Measurements from ENCODE around the gene C22orf31.

C22orf31 gene

GRCh38 chr22:29072979-29073617, 11.5 kb upstream of the C22orf31 start, which contains the start of gene KREMEN1:
Gene KREMEN1 (plus strand): TSS chr22:29073035. CDS start chr22:29073131, 96 bp downstream.
- Histone ChIP-seq H3K9ac (ENCODE audit: low read length in 5 of 5) (peak within 1 kb of the TSS in 4 of 5 donors; percentile 66 to 80 (median 72)), H3K4me3 (ENCODE audit: low read depth in 1 of 5, low read length in 5 of 5) (peak within 1 kb of the TSS; percentile 51 to 82 (median 73)), H3K9me3 (ENCODE audit: control insufficient read depth in 5 of 5, low read length in 5 of 5) (no peaks in the 10 kb centered on the region), H3K27ac (ENCODE audit: low read depth, low read length) (no peak within 1 kb of the TSS), H3K27me3 (ENCODE audit: control insufficient read depth in 5 of 5, insufficient read depth in 4 of 5, low read length in 5 of 5) (peaks cover 0 to 12% (median 4%) of the 10 kb centered on the region in 5 donors), H3K36me3 (ENCODE audit: control insufficient read depth in 5 of 5, insufficient read depth in 5 of 5, low read length in 5 of 5) (no peaks in the 10 kb centered on the region), H3K4me1 (ENCODE audit: control insufficient read depth in 5 of 5, insufficient read depth in 5 of 5, low read length in 5 of 5) (peaks cover 0 to 34% (median 30%) of the 10 kb centered on the region in 5 donors)

- Histone ChIP-seq H3K27me3 (ENCODE audit: control insufficient read depth in 5 of 5, insufficient read depth in 4 of 5, low read length in 5 of 5) (peaks cover 0 to 12% (median 4%) of the 10 kb centered on the region in 5 donors), H3K4me1 (ENCODE audit: control insufficient read depth in 5 of 5, insufficient read depth in 5 of 5, low read length in 5 of 5) (peaks cover 0 to 34% (median 30%) of the 10 kb centered on the region in 5 donors), H3K36me3 (ENCODE audit: control insufficient read depth in 5 of 5, insufficient read depth in 5 of 5, low read length in 5 of 5) (no peaks in the 10 kb centered on the region), H3K4me3 (ENCODE audit: low read depth in 1 of 5, low read length in 5 of 5) (peak overlapping the region; percentile 51 to 79 (median 73)), H3K9ac (ENCODE audit: low read length in 5 of 5) (peak overlapping the region in 1 of 5 donors; percentile 10), H3K27ac (ENCODE audit: low read depth, low read length) (no peak overlapping the region), H3K9me3 (ENCODE audit: control insufficient read depth in 5 of 5, low read length in 5 of 5) (no peaks in the 10 kb centered on the region)
Observed at GRCh38 chr22:29072193-29072978, 10.8 kb upstream of the C22orf31 start.

- Histone ChIP-seq H3K9ac (ENCODE audit: low read length in 5 of 5) (peak overlapping the region in 1 of 5 donors; percentile 32), H3K36me3 (ENCODE audit: control insufficient read depth in 5 of 5, insufficient read depth in 5 of 5, low read length in 5 of 5) (no peaks in the 10 kb centered on the region), H3K27me3 (ENCODE audit: control insufficient read depth in 5 of 5, insufficient read depth in 4 of 5, low read length in 5 of 5) (peaks cover 0 to 12% (median 4%) of the 10 kb centered on the region in 5 donors), H3K9me3 (ENCODE audit: control insufficient read depth in 5 of 5, low read length in 5 of 5) (no peaks in the 10 kb centered on the region), H3K4me3 (ENCODE audit: low read depth in 1 of 5, low read length in 5 of 5) (peak overlapping the region; percentile 47 to 79 (median 63)), H3K27ac (ENCODE audit: low read depth, low read length) (no peak overlapping the region), H3K4me1 (ENCODE audit: control insufficient read depth in 5 of 5, insufficient read depth in 5 of 5, low read length in 5 of 5) (peaks cover 0 to 34% (median 30%) of the 10 kb centered on the region in 5 donors)
Observed at GRCh38 chr22:29071261-29072045, 9.8 kb upstream of the C22orf31 start.

- Histone ChIP-seq H3K36me3 (ENCODE audit: control insufficient read depth in 5 of 5, insufficient read depth in 5 of 5, low read length in 5 of 5) (no peaks in the 10 kb centered on the region), H3K27me3 (ENCODE audit: control insufficient read depth in 5 of 5, insufficient read depth in 4 of 5, low read length in 5 of 5) (peaks cover 0 to 12% (median 4%) of the 10 kb centered on the region in 5 donors), H3K4me1 (ENCODE audit: control insufficient read depth in 5 of 5, insufficient read depth in 5 of 5, low read length in 5 of 5) (peaks cover 0 to 34% (median 30%) of the 10 kb centered on the region in 5 donors), H3K9ac (ENCODE audit: low read length in 5 of 5) (no peak overlapping the region), H3K27ac (ENCODE audit: low read depth, low read length) (no peak overlapping the region), H3K4me3 (ENCODE audit: low read depth in 1 of 5, low read length in 5 of 5) (no peak overlapping the region), H3K9me3 (ENCODE audit: control insufficient read depth in 5 of 5, low read length in 5 of 5) (no peaks in the 10 kb centered on the region)
Observed at GRCh38 chr22:29070490-29070889, 8.9 kb upstream of the C22orf31 start.

- Histone ChIP-seq H3K9ac (ENCODE audit: low read length in 5 of 5) (no peak overlapping the region), H3K9me3 (ENCODE audit: control insufficient read depth in 5 of 5, low read length in 5 of 5) (no peaks in the 10 kb centered on the region), H3K36me3 (ENCODE audit: control insufficient read depth in 5 of 5, insufficient read depth in 5 of 5, low read length in 5 of 5) (no peaks in the 10 kb centered on the region), H3K4me1 (ENCODE audit: control insufficient read depth in 5 of 5, insufficient read depth in 5 of 5, low read length in 5 of 5) (peaks cover 0 to 32% (median 29%) of the 10 kb centered on the region in 5 donors), H3K27me3 (ENCODE audit: control insufficient read depth in 5 of 5, insufficient read depth in 4 of 5, low read length in 5 of 5) (peaks cover 0 to 12% (median 4%) of the 10 kb centered on the region in 5 donors), H3K27ac (ENCODE audit: low read depth, low read length) (no peak overlapping the region), H3K4me3 (ENCODE audit: low read depth in 1 of 5, low read length in 5 of 5) (no peak overlapping the region)
Observed at GRCh38 chr22:29069463-29069862, 7.8 kb upstream of the C22orf31 start.

GRCh38 chr22:29065468-29066190, 4.0 kb upstream of the C22orf31 start:
- no peaks in the 10 kb centered on the region for H3K9me3 ChIP-seq (ENCODE audit: control insufficient read depth in 5 of 5, low read length in 5 of 5)
- H3K27me3 ChIP-seq (ENCODE audit: control insufficient read depth in 5 of 5, insufficient read depth in 4 of 5, low read length in 5 of 5) = peaks cover 0 to 12% (median 3%) of the 10 kb centered on the region in 5 donors
- H3K9ac ChIP-seq (ENCODE audit: low read length in 5 of 5) = no peak overlapping the region
- no peak overlapping the region for H3K4me3 ChIP-seq (ENCODE audit: low read depth in 1 of 5, low read length in 5 of 5)
- H3K27ac ChIP-seq (ENCODE audit: low read depth, low read length) = no peak overlapping the region
- no peaks in the 10 kb centered on the region for H3K4me1 ChIP-seq (ENCODE audit: control insufficient read depth in 5 of 5, insufficient read depth in 5 of 5, low read length in 5 of 5)
- H3K36me3 ChIP-seq (ENCODE audit: control insufficient read depth in 5 of 5, insufficient read depth in 5 of 5, low read length in 5 of 5) = no peaks in the 10 kb centered on the region

DNA sequence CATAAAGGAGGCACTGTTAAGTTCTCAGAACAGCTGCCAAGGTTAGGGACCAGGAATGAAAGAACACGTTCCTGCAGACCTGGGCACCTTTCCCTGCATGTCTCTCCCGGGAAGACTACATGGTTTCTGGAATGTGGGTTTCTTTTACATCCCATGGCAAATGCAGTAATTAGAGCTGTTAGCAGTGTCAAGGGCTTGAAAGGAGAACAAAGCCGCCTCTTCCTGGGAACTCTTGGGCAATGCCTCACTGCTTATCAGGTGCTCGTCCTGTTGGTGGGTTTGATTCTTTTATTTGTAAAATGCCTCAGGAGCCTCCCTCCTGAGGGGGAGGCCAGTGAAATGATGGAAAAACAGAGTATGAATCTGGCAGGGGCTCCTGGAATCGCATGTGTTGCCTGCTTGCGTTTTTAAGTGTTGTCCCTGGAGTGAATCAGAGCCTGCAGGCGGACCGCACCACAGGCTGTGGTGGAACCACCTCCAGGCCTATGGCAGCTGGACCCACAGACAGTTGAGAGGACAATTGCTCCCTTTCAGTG, 723 bp upstream of the C22orf31 start:
- no peak overlapping the region for H3K4me3 ChIP-seq (ENCODE audit: low read depth in 1 of 5, low read length in 5 of 5)
- no peak overlapping the region for H3K9ac ChIP-seq (ENCODE audit: low read length in 5 of 5)
- H3K27ac ChIP-seq (ENCODE audit: low read depth, low read length) = no peak overlapping the region

DNA sequence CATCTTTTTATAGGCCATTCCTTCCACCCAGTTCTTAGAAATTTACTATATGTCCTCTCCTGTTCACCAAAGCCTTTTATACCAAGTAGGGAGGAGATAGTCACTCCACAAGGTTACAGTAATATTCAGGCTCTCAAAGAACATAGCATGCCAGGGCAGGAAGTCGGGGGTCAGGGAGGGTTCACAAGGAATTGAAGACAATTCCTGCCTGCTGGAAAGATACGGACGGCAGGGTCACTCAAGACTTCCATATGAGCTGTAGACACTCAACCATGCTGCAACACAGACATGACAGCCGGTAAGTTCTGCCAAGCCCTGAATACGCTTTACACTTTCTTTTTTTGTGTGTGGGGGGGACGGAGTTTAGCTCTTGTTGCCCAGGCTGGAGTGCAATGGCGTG, 700 bp downstream of the C22orf31 start:
- no peak overlapping the region for H3K27ac ChIP-seq (ENCODE audit: low read depth, low read length)
- H3K27me3 ChIP-seq (ENCODE audit: control insufficient read depth in 5 of 5, insufficient read depth in 4 of 5, low read length in 5 of 5) = peaks cover 0 to 3% (median 0%) of the 10 kb centered on the region in 5 donors
- H3K36me3 ChIP-seq (ENCODE audit: control insufficient read depth in 5 of 5, insufficient read depth in 5 of 5, low read length in 5 of 5) = no peaks in the 10 kb centered on the region
- H3K9me3 ChIP-seq (ENCODE audit: control insufficient read depth in 5 of 5, low read length in 5 of 5) = no peaks in the 10 kb centered on the region
- H3K9ac ChIP-seq (ENCODE audit: low read length in 5 of 5) = no peak overlapping the region
- no peaks in the 10 kb centered on the region for H3K4me1 ChIP-seq (ENCODE audit: control insufficient read depth in 5 of 5, insufficient read depth in 5 of 5, low read length in 5 of 5)
- no peak overlapping the region for H3K4me3 ChIP-seq (ENCODE audit: low read depth in 1 of 5, low read length in 5 of 5)

More for the DNA sequence above, 723 bp upstream of the C22orf31 start:
- Histone ChIP-seq H3K4me1 (ENCODE audit: control insufficient read depth in 5 of 5, insufficient read depth in 5 of 5, low read length in 5 of 5) (no peaks in the 10 kb centered on the region), H3K27me3 (ENCODE audit: control insufficient read depth in 5 of 5, insufficient read depth in 4 of 5, low read length in 5 of 5) (peaks cover 0 to 3% (median 0%) of the 10 kb centered on the region in 5 donors), H3K36me3 (ENCODE audit: control insufficient read depth in 5 of 5, insufficient read depth in 5 of 5, low read length in 5 of 5) (no peaks in the 10 kb centered on the region), H3K9me3 (ENCODE audit: control insufficient read depth in 5 of 5, low read length in 5 of 5) (no peaks in the 10 kb centered on the region)

- Histone ChIP-seq H3K4me3 (ENCODE audit: low read depth in 1 of 5, low read length in 5 of 5) (no peak overlapping the region), H3K27ac (ENCODE audit: low read depth, low read length) (no peak overlapping the region), H3K9me3 (ENCODE audit: control insufficient read depth in 5 of 5, low read length in 5 of 5) (no peaks in the 10 kb centered on the region), H3K36me3 (ENCODE audit: control insufficient read depth in 5 of 5, insufficient read depth in 5 of 5, low read length in 5 of 5) (no peaks in the 10 kb centered on the region), H3K9ac (ENCODE audit: low read length in 5 of 5) (no peak overlapping the region), H3K27me3 (ENCODE audit: control insufficient read depth in 5 of 5, insufficient read depth in 4 of 5, low read length in 5 of 5) (peaks cover 0 to 3% (median 0%) of the 10 kb centered on the region in 5 donors), H3K4me1 (ENCODE audit: control insufficient read depth in 5 of 5, insufficient read depth in 5 of 5, low read length in 5 of 5) (no peaks in the 10 kb centered on the region)
Observed at GRCh38 chr22:29060251-29060869, 1.3 kb downstream of the C22orf31 start.
